Cardiac fibroblast (primary cell): Measurements from ENCODE around the gene CHST8.

Source experiments
- DNase-seq, 2 donors: peaks; one replicate each; pipeline versions ENCODE4 v3.0.0 to v3.0.0-alpha.2; 2010; ENCODE audit warnings: low read depth in 2 of 2
- H3K4me3 ChIP-seq, 2 donors: replicated peaks in 1 of 2; 1 replicate in 1 of 2; 2 replicates in 1 of 2; pipeline ENCODE4 v1.5.1; 2011; ENCODE audit warnings: low read depth in 2 of 2, low read length in 2 of 2, mild to moderate bottlenecking in 2 of 2, moderate library complexity in 1 of 2
- TF ChIP-seq, protein P1 (sequence below): IDR thresholded peaks from one replicate; pipeline ENCODE4 v1.5.1; 2011; ENCODE audit warnings: low read depth, mild to moderate bottlenecking, low read length, inconsistent platforms

Gene CHST8

DNA sequence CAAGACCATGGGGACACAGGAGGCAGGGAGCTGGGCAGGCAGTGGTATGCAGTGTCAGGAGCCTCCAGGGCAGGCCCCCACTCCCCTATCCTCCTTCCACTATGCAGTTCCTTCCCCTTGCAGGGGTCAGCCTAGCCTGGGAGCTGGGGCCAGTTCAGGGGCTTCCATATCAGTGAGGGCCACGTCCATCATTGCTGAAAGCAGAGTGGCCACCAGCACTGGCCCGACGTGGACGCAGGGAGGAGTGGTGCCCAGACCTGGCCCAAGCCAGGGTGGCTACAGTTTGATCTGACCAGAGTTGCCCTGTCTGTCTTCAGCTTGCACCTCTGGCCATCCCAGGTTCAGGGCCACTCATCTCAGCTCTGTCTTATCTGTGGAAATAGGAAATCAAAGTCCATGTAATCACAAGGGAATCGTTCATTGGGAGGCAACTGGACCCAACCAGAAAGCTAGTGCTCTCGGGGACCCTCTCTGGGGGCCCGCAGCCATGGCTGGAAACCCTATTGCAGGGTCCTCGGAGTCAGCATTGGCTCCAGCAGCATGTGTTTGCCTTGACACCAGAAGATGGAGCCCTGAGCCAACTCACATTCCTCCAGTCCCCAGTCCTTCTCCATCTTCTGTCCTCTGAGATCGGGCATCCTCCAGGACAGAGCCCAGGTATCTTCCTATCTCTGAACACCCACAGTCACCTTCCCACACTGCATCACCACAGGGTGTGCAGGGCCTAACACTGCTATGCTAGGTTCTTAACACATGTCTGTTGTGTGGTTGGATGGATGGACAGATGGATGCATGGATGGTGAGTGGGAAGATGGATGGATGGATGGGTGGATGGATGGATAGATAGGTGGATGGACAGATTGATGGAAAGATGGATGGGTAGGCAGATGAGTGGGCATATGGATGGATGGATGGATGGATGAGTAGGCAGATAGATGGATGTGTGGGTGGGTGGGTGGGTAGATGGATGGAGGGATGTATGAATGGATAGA lies 99.2 kb downstream of the CHST8 start:
- TF ChIP-seq, protein P1, sequence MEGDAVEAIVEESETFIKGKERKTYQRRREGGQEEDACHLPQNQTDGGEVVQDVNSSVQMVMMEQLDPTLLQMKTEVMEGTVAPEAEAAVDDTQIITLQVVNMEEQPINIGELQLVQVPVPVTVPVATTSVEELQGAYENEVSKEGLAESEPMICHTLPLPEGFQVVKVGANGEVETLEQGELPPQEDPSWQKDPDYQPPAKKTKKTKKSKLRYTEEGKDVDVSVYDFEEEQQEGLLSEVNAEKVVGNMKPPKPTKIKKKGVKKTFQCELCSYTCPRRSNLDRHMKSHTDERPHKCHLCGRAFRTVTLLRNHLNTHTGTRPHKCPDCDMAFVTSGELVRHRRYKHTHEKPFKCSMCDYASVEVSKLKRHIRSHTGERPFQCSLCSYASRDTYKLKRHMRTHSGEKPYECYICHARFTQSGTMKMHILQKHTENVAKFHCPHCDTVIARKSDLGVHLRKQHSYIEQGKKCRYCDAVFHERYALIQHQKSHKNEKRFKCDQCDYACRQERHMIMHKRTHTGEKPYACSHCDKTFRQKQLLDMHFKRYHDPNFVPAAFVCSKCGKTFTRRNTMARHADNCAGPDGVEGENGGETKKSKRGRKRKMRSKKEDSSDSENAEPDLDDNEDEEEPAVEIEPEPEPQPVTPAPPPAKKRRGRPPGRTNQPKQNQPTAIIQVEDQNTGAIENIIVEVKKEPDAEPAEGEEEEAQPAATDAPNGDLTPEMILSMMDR: no peak
- no peak overlapping the region for H3K4me3 ChIP-seq
- DNase-seq: no peak

DNA sequence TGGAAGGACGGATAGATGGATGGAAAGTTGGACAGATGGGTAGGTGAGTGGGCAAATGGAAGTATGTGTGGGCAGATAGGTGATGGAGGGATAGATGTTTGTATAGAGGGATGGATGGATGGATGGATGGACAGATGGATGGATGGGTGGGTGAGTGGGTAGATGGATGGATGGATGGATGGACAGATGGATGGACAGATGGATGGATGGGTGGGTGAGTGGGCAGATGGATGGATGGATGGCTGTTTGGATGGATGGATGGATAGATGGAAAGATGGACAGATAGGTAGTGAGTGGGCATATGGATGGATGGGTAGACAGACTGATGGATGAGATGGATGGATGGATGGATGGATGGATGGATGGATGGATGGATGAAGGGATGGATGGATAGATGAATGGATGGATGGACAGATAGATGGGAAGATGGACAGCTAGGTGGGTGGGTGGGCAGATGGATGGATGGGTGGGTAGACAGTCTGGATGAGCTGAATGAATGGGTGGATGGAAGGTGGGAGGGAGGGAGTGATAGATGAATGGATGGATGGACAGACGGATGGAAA lies 100.1 kb downstream of the CHST8 start:
- no peak overlapping the region for H3K4me3 ChIP-seq
- TF ChIP-seq, protein P1: no peak
- no peak for DNase-seq

DNA sequence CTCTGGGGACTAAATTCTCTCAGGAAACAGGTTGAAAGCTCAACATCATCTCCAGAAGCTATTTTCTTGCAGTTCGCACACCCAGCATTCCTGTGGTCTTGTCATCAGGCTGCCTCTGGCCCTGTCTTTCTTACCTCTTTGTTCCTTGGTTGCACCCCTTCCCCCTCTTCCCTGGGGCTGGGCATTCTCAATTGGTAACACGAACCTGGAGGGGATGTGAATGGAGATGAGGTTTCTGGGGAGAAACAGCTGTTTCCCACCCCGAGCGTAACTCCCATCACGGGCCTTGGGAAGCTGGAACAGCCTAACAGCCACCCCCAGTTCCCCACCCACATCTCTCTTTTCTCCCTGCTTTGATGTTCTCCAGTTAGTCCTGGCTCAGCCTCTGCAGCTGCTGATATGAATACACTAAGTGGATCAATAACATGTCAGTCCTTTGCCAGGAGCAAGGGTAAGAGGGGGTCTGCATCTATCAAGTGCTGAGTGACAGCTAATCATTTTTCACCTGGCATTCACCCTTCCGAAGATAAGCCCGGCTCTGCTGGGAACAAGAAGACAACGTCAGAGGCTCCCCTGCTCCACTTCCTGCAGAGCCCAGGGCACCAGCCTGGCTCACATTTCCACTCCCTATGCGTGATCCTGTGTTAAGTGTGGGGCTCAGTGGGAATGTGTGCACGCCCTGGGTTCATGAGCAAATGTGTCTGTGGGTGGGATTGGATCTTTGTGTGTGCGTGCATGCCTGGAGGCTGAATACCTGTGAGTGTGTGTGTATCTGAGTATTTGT lies 100.9 kb downstream of the CHST8 start:
- no peak overlapping the region for H3K4me3 ChIP-seq
- no peak for DNase-seq
- TF ChIP-seq, protein P1: no peak

DNA sequence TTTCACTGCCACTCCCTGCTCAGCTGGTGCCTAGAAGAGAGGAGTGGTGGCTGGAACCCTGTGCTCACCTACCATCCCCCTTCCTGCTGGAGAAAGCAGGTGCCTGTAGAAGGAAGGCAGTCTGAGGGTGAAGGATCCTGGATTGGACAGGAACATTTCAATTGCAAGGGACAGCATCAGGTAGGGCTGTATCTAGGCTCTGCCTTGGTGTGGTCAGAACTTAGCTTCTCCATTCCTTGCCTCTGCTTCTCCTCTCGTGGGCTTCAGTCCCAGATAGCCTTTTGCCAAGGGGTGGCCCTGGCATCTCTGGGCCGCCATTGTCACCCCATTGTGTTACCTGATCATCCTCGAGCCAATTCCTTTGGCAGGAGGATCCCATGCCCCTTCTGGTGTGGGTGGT lies 101.8 kb downstream of the CHST8 start:
- H3K4me3 ChIP-seq: no peak overlapping the region
- no peak for DNase-seq
- TF ChIP-seq, protein P1: no peak

DNA sequence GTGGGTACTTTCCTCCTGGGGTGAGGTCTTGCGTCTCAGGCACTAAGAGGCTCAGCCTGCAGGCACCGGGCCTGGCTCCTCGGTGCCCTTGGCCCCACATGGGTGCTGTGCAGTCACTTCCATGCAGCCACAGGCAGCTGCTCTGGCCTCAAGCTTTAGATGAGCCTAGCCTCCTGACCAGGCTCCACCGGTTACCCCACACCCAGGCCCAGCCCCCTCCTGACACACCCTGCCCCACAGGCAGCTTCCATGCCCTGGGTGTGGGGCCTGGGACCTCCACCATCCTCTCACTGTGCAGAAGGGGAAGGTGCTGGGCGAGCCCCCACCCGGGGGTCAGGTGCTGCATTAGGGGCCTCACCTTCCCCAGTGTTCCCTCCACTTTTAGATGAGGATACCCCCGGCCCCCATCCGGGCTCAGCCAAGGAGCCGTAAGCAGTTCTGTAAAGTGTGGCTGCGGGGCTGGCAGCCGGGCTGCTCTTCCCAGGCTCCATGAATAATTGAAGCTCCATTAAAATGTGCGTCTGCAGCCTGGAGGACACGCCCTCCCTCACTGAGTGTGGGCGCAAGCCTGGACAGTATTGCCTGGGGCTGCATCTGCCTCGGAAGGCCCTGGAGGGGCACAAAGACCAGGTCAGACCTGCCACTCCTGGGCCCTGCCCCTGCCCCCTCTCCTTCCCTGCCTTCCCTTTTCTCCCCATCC lies 102.4 kb downstream of the CHST8 start:
- TF ChIP-seq, protein P1: no peak
- no peak overlapping the region for H3K4me3 ChIP-seq
- no peak for DNase-seq

DNA sequence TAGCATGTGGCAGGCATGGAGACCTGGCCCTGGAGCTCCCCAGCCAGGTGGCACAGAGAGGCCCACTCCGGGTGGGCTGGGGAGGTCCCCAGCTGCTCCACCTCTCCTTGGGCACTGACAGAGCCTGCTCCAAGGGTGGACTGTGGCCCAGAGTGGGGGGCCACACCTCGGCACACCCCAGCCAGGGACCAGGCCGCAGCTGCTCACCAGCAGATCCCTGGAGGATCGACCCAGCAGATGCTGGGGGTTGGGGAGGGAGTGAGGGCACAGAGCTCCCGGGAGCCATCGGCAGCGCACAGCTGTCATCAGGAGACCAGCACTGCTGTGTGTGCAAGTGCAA lies 102.9 kb downstream of the CHST8 start:
- no peak overlapping the region for H3K4me3 ChIP-seq
- DNase-seq: no peak
- TF ChIP-seq, protein P1: no peak
